GM18520 (cell line): ENCODE measurements around the gene SCYL1.
"Not testable (repeated sequence)": the region's sequence is repeated elsewhere in the genome, so short reads cannot be mapped to it uniquely, and the experiment has no call there.

Experiments
- ATAC-seq: cut with Tn5 transposase; IDR thresholded peaks from one replicate; pipeline ENCODE4 v1.9.1; 2021; ENCODE audit not compliant: unreplicated experiment

The SCYL1 gene

GRCh38 chr11:65564879-65565559, 40.1 kb downstream of the SCYL1 start:
- ATAC-seq: not testable (repeated sequence)

DNA sequence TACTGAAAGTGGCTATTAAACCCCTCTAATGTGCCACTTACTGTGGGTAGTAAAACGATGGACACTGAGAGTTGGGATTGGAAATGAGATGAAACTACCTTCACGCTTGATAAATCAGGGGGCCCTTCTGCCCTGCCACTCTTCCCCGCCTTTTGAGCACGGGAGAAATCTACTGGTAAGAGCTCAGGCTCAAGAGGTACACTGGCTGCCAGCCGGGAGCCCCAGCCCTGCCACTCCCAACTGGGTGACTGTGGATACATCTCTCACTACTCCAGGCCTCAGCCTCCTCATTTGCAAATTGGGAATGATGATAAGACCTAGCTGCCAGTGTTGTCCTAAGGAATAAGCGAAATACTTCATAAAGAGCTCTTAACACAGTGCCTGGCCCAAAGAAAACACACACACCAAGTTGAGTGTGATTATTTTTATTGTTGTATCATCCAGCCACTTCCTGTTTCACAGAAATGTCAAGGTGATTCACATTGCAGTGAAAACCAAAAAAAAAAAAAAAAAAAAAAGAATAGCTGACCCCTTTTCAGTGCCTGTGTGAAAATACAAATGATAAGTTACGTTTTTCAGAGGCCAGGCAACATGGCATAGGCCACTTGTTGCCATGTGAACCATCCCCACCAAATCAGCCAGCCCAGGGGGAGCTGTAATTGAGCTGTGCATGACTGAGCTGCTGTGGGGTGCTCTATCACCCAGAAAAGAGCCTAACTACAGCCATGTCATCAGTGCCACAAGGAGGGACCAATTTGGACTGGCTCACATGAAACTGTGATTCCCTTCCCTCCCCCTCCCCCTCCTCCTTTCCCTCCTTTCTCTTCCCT, 41.0 kb downstream of the SCYL1 start:
- no peak for ATAC-seq

DNA sequence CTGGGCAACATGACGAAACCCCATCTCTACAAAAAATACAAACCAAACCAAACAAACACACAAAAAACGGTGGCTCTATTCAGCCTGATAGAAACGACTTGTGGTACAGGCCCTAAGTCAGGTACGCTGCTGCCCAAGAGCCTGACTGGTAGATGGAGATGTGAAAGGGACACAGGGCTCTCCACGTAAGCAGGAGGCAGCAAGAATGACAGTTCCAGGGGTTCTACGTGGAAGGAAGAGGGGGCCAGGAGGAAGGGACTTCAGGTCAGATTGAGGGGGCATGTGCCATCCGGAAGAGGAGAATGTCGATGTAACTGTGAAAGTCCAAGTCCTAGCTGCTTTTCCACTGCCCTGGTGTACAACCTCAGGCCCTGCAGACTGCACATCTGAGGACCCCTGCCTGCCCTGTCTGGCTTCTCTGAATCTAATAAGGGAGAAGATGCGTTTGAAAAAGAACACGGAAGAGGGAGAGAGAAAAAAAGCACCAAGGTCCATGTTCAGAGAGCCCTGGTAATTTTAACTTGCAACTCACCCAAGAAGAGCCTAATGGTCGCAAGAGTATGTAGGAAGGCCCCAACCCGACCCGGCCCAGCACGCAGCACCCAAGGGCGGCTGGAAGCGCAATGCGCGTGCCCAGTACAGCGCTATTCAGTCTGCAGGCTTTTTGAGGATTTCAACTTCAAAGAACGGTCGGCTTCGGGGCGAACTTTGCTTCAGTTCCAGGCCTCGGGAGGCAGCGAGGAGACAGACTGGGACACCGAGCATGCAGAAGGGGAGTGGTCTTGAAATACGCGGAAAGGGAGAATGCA, 44.5 kb downstream of the SCYL1 start:
- ATAC-seq: no peak

GRCh38 chr11:65569973-65570918, 45.4 kb downstream of the SCYL1 start, which contains the start of gene ZNRD2:
Gene ZNRD2, plus strand, starts transcription at chr11:65570477. Its CDS starts 15 bp downstream, at chr11:65570492.
- peak; percentile 57 for ATAC-seq

DNA sequence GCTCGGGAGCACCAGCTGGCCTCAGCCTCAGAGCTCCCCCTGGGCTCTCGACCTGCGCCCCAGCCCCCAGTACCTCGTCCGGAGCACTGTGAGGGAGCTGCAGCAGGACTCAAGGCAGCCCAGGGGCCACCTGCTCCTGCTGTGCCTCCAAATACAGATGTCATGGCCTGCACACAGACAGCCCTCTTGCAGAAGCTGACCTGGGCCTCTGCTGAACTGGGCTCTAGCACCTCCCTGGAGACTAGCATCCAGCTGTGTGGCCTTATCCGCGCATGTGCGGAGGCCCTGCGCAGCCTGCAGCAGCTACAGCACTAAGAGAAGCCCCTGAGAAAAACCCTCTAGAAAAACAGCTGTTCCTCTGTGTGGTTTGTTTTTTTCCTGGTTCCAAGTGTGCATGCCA, 46.5 kb downstream of the SCYL1 start:
- ATAC-seq: no peak

DNA sequence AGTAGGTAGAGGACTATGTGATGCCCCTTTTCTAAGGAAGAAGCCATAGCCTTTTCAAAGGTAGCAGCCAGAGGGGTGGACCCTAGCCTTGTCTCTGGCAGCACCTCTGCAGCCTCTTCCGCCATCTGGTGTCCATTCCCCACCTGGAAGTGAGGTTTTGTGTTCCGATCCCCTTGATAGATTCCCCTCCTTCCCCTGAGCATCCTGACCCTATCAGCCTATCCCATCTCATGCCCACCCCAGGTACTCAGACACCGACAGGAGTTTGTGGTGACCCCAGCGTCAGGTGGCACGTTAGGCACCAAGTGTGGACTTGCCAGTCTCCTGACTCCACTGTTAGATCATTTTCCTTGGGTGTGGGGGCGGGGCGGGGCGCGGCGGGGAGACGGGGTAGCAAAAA, 47.1 kb downstream of the SCYL1 start:
- no peak for ATAC-seq

DNA sequence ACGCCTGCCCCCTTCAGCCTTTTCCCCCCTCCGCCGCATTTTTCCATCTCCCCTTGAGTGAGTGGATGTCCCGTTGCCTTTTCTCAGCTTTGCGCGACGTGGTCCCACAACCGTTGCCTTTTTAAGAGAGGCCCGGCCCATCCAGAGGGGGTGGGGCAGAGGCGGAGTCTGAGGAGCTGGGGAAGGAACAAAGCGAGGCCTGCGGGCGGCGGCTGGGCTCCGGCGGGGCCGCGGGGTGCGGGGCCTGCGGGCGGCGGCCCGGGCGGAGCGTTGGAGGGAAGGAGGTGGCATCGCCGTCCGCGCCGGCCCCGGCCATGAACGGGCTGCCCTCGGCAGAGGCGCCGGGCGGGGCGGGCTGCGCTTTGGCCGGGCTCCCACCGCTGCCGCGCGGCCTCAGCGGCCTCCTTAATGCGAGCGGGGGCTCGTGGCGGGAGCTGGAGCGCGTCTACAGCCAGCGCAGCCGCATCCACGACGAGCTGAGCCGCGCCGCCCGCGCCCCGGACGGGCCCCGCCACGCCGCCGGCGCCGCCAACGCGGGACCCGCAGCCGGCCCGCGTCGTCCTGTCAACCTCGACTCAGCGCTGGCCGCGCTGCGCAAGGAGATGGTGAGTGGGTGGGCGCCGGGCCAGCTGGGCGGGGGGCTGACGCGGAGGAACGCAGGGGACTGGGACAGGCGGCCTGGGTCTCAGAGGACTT, 47.6 kb downstream of the SCYL1 start, which contains the start of gene FAM89B:
TSS of gene FAM89B (plus strand) at position 183 of the 696 bp plus-strand sequence. CDS start at position 315, 132 bp downstream.
- no peak for ATAC-seq

DNA sequence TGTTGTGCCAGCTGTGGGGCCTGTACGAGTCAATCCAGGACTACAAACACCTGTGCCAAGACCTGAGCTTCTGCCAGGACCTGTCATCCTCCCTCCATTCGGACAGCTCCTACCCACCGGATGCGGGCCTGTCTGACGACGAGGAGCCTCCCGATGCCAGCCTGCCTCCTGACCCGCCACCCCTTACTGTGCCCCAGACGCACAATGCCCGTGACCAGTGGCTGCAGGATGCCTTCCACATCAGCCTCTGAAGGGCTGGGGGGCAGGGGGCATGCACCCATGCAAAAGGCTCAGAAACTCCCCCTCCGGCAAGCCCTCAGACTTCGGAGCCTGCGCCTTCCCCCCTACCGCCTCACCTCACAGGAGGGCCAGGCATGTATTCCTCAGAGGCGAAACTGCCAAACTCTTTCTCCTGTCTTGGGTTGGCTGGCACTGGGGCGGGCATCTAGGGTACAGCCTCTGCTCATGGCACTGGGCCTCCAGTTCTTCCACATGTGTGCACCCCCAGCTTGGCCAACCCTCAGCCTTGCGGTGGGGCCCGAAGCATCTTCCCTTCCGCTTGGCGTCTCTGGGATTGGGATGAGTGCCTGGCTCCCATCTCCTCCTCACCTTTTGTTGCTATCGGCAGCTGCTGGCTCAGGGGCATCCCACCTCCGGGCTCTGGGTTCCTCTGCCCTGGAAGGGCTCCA, 48.7 kb downstream of the SCYL1 start:
- ATAC-seq: no peak

DNA sequence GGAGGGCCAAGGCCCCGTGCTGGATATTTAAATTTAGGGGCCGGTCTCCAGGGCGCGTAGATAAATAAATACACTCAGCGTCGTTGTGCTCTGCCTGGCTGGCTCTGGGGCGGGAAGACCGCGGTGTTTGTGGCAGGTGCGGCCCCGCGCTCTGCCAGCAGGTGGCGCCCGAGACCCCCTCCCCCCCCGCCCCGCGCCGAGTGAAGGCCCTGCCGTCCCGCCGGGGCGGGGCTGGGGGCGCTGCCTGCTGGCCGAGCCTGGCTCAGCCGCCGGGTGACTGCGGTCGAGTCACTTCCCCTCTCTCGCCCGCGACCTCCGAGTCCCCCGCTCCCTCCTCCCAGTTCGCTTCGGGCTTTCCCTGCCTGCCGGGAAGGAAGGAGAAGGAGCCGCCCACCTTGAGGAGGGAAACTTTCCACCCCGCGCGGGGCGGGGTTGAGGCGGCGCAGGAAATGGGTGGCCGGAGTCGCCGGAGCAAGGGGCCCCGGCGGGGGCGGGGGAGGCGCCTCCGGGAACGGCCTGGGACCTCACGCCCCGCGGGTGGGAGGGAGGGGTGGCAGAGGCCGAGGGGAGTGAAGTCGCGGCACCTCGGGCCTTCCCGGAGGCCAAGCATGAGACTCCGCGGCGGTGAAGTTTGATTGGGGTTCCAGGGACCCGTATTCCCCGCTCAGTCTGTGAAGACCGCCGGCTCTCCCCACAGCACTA, 49.4 kb downstream of the SCYL1 start:
- peak; percentile 24 for ATAC-seq

DNA sequence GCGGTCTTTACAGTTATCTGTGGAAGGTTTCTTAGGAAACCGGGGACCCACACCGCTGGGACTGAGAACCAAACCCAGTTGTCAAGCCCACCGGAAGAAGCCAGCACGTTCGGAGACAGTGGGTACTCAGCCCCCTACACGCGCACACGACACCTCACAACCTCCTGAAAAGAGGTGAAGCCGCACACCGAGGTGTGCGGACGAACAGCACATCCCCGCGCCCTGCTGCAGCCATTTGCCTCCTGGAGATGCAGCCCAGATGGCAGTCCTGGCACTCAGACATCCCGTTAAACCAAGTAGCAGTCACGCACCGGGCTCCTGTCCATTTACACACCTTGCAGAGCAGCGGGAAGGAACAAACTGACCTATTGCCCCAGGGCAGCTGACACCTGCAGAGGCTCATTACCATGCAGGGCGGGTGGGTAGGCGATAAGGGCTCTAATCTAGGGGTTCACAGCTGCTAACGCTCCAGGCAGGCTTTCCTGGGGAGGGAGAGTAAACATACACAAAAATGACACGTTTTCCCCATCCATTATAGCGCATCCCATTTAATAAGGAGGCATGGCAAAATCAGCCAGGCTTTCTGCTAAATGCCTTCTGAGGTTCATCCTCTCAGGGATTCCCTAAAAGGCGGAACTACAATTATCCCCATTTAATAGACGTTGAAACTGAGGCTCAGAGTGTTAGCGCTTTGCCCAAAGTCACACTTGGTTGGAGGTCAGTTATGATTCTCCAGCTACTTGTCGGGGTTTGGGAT, 50.1 kb downstream of the SCYL1 start:
- no peak for ATAC-seq

- no peak for ATAC-seq
Observed at GRCh38 chr11:65575568-65576231, 50.8 kb downstream of the SCYL1 start, which contains the start of gene EHBP1L1. Gene EHBP1L1, plus strand, starts transcription at chr11:65576053. Its CDS starts 250 bp downstream, at chr11:65576303.

GRCh38 chr11:65576232-65576866, 51.5 kb downstream of the SCYL1 start:
- no peak for ATAC-seq

DNA sequence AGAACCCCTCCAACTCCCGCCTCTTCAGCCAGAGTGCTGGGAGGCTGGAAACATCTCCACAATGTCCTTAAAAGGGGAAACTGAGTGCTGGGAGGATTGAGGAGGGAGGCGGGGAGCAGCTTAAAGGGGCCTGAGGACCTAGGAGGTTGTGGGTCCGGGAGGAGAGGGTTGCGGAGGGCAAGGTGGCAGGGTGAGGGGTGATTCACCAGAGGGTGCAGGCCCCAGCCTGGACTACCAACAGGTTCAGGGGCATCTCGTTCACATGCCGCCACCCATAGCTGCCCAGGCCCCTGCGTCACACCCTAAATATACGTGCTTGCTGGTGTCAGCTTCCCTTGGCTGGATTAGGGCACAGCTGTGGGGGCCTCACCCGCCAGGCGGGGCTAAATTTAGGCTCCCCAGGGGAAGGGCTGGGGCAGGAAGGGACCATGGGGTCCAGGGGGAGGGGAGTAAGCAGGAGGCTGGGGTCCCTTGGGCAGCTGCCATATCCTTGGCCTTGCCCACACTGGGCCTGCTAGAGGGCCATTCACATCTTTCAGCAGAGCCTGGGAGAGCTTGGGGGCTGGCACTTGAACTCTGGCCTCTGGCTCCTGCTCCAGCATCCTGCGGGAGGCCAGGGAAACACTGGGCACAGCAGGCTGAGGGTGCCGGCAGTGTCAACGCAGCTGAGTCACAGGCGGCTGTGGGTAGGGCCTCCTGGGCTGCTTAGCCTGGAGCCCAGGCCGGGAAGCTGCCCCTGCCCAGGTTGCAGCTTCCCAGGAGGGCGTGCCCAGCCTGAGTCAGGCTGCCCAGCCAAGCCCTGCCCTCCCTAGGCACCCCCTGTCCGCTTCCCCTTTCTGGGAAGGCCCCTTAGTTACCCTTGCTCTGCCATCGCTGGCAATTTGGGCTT, 52.2 kb downstream of the SCYL1 start:
- no peak for ATAC-seq

DNA sequence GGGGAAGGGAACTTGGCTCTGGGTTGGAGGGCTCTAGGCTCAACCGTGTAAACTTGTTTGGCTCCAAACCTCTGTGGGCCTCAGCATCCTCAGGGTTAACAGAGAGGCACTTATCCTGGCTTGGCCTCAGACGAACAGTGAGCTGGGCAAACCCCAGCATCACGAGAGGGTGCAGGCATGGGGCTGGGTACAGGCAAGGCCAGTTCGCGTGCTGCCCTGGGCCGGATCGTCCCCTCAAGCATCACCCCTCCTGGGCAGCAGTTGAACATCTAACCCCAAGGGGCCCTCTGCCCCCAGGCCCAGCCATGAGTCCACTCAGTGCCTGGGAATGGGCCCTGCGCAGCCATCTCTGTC, 52.9 kb downstream of the SCYL1 start:
- ATAC-seq: no peak

DNA sequence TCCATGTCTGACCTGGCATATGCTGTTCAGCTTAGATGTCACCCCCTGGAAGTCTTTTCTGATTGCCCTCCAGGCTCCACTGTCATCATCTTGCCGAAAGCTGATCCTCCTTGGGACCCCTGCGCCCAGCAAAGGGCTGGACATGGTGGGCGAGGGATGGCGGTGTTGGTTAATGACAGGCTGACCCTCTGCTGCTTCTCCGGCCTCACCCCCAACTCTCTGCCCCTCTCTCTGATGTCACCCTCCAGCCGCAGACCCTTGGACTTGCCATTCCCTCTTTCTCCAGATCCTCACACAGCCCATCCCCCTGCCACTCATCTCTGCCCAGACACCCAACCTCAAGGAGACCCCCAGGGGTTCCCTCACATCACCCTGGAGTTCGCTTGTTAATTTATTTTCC, 53.3 kb downstream of the SCYL1 start:
- no peak for ATAC-seq

DNA sequence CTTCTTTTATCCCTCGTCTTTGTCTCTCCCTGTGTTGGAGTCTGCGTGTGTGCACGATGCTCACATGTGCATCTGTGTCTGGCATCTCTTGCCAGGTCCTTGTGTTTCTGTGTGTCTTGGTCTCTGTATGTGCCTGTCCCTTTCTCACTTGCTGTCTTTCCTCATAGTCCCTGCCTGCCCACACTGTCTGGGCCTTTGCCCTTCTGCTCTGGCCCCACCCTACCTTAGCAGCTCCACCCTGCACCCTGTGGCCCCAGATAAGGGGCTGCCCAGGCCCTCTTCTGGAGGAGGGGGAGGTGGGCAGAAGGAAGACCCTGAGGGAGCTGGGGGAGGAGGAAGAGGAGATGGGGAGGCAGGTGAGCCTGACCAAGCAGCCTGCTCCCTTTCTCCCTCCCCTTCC, 53.8 kb downstream of the SCYL1 start:
- ATAC-seq: no peak
